HG02571 (cell line): Measurements from ENCODE around the gene SERPINB13.

Source experiments
- ATAC-seq: cut with Tn5 transposase; IDR thresholded peaks from one replicate; pipeline ENCODE4 v1.9.1; 2021; ENCODE audit warnings: mild to moderate bottlenecking, moderate library complexity; ENCODE audit not compliant: unreplicated experiment

The SERPINB13 gene, protein sequence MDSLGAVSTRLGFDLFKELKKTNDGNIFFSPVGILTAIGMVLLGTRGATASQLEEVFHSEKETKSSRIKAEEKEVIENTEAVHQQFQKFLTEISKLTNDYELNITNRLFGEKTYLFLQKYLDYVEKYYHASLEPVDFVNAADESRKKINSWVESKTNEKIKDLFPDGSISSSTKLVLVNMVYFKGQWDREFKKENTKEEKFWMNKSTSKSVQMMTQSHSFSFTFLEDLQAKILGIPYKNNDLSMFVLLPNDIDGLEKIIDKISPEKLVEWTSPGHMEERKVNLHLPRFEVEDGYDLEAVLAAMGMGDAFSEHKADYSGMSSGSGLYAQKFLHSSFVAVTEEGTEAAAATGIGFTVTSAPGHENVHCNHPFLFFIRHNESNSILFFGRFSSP

DNA sequence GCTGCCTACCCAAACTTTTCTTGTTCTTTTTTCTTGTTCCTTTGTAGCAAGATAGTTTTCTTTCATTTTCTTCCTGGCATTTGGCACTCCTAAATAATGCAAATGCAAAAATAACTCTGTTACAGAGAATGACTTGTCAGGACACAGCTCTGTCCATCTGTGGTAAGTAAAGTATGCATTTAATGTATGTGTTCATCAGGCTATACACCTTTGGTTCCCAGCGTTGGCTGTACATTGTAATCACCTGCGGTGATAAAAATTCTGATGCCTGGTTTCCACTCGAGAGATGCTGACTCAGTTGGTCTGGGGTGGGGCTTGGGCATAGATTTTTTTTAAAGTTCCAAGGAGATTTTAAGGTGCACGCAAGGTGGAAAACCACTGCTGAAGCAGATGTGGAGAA is at the start of gene SERPINB13:
TSS of gene SERPINB13 (plus strand) at position 378 of the 400 bp plus-strand sequence. CDS start 1,325 bp downstream, outside the sequence.
- ATAC-seq: no peak

DNA sequence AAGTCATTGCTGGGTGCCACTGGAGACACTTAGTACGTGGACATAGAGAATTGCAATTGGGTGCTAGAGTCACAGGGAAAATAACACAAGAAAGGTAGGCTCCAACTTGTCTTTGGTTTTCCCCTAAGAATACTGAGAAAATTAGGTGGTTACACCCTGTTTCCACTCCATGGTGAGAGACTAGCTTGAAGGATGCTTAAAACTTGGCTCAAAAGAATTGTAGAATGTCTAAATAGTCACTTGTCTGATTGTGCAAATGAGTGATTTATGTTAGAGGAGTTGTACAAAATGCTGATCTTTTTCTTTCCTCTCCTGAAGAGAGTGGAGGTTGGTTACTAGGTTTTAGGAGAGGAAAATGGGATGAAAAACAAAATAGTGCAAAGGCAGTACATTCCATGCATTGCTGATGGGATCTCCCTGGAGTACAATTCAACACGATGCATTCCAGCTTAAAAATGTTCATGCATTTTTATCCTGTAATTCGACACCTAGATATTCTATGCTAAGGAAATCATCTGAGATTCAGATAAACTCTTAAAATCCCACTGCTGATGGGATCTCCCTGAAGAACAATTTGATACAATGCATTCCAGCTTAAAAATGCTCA is 47.1 kb upstream of the SERPINB13 start:
- ATAC-seq: no peak

DNA sequence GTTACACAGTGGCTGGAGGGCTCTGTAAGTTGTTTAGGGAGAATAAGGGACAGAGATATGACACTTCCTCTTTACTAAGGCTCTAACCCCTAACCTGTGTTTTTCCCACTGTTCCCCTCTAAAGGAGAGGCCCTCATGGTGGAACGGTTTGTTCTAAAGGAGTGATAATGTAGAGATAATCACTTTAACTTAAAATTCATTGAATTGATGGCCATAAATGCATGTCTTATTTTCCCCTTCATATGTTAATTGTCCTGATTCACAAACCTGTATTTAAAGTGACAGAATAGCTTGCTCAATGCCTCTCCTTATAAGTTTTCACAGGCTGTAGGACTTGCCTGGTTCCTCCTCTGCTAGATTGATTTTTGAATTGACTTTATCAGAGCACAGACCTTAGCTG is 45.1 kb upstream of the SERPINB13 start, which contains the start of gene SERPINB12:
TSS of gene SERPINB12 (plus strand) at position 301 of the 400 bp plus-strand sequence. CDS start 13,791 bp downstream, outside the sequence.
- no peak for ATAC-seq

DNA sequence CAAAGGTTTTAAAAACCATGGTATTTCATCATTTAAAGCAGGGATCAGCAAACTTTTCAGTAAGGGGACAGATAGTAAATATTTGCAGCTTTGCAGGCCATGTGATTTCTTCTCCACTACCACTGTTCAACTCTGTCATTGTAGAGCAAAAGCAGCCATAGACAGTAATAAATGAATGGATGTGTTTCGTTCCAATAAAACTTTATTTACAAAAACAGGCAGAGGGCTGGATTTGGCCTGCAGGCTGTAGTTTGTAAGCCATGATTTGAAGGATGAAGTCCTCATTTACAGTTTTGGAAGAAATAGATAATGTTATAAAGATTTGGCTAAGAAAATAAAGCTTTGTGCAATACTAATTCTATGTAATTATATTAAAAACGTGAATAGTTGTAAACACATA is 43.1 kb upstream of the SERPINB13 start:
- ATAC-seq: no peak

DNA sequence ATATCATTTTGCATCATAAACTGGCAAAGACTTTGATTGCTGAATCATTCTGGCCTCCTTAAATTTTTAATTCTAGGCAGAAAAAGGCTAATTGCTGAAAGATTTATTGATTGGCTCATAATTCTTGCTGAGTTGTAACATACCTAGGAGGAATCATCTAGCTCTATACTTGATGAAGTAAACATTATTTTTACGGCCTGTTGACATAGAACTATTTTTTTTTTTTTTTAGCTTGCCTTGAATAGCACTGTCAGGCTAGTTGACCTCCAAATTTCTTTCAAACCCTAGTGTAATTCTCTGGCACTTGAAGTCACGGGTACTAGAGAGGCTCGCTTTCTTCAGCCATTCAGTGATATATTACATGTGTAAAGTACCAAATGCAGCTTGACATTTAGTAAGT is 42.1 kb upstream of the SERPINB13 start:
- no peak for ATAC-seq

DNA sequence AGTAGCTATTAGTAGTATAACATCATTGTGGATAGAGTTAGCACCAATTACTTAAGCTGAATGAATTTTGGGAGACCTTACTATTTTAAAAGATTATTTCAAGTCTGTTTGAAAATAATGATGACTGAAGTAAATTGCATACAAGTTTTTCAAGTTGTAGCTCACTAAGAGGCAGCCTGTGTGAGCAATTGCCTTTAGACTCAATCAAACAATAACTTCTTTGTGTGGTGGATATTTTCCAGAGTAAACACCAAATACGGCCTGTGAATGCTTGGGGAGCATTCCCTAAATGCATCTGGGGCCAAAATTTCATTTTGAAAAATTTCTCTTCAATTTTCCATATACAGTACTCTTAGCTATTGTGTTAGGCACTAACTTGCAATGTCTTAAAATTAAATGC is 37.1 kb upstream of the SERPINB13 start:
- no peak for ATAC-seq

DNA sequence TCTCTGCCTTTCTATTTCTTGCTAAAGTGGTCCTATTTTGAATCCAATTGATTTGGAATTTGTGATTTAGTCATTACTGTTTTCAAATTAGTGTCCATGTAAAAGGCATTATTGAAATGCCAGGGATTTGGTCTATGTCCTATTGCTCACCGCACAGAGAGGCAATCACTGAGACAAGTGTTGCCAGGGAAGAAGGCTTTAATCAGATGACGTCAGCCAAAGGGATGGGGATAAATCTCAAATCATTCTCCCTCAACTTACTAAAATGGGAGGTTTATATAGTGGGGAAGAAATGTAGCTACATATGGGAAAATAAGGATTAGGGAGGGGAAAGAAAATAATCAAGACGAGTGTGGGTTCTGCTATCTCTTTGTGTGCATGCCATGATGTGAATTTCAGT is 35.4 kb upstream of the SERPINB13 start:
- ATAC-seq: no peak

DNA sequence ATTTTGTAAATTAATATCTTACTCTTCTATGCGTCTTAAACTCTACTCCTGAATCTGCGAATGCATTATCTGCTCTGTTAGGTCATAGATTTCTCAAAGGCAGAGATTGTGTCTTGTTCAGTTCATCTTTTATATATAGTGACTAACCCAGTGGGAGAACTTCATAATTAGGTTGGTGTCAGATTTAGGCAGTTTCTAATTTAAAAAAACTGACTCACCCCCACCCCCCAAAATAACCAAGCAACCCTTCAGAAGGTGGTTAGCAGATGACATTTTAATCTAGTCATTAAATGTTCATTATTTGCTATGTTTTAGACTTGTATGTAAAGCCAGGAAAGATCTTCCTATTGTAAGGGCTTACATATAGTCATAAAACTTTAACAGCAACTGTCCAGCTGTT is 34.6 kb upstream of the SERPINB13 start:
- no peak for ATAC-seq

DNA sequence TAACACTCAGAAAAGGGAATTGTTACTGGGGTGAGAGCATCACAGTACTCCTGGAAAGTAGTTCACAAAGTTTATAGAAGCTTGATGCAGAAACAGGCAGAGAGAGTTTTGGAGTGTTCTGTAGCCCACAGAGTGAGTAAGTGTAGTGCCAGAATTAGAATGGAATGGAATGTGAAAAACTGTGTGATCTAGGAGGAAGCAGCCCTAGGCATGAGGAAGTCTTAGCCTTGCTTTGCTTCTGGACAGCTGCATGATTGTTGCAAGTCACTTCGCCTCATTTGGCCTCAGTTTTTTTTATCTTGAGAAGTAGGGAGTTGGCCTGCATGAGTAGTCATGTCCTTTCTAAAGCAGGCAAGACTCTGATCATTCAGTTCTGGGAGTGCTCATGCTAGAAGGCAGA is 34.1 kb upstream of the SERPINB13 start:
- ATAC-seq: no peak

DNA sequence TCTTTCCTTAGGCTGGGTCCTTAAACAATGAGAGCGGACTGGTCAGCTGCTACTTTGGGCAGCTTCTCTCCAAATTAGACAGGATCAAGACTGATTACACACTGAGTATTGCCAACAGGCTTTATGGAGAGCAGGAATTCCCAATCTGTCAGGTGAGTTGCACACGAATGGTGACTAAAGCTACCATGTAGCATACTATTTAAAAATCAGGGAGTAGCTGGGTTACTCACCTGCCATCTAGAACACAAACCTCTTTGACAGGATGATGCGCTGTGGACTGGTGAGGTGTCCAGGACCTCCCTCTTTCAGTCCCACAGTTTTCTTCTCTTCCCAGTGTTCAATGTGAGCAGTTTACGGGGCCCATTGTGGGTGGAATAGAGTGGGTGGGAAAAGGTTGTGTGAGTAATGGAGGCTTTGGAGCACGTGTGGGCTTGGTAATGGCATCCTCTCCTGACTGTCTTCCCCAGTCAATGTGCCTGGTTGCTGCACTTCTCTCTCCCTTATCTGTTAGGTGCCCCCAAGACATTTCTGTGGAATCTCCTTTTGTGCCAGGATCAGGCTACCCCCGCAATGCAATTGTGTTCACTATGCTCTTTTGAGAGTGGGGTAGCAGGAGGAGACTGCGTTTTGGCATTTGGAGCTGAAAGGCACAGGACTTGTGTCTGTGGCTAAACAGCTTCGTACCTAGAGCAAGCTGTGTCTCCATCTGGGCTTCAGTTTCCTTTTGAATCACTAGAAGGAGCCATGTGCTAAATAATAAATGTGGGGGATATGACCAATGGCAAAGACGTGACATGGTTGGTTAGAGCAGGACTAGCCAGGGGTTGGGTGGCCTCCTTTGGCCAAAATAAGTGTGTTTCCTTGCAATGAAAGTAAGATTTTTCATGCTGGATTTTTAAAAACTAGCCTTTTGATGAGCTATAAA is 27.3 kb upstream of the SERPINB13 start:
- no peak for ATAC-seq

DNA sequence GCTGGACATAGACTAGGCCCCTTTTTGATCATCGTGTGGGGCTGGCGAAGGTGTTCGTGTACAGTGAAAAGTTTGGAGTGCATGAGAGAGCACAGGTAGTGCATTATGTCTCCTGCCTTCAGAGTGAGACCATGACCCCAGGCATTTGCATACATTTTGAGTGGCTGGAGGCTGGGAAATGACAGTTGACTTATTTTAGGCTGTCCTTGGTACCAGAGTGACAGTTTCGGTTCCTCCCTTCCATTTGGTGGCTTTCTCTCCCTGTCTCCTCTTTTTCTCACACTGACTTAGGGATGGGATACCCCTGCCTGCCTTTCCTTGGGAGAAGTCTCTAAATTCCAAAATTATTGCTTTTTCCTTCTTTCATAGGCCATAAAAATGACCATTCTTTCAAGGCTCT is 24.9 kb upstream of the SERPINB13 start:
- ATAC-seq: peak; percentile 73

DNA sequence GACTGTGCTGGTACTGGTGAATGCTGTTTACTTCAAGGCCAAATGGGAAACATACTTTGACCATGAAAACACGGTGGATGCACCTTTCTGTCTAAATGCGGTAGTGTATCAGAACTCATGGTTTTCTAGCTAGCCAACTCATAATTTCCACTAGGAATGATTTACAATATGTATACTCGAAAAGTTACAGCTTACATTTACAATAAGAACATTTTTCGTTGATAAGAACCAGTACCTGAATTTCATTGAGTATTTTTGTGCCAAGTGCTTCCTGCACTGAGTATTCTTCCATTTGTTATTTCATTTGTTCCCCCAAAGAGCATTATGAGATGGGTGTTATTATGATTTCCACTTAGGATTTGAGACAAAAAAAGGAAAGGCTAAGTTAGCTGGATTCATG is 23.1 kb upstream of the SERPINB13 start:
- ATAC-seq: no peak

DNA sequence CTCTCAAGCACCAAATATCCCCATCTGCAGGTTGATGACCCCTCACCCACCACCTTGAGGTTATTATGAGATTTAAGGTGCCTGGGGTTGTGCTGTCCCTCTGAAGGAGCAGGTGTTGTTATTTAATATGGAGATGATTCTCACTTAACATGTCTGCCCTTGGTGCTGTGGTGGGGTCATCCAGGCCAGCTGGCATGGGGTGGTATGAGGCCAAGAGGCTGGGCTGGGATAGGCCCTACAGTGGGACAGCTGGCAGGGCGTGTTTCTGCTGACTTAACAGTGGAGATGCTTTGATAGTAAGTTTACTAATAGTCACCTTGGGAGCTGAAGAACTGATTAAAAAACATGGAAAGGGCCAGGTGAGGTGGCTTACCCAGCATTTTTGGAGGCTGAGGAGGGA is 22.6 kb upstream of the SERPINB13 start:
- no peak for ATAC-seq

DNA sequence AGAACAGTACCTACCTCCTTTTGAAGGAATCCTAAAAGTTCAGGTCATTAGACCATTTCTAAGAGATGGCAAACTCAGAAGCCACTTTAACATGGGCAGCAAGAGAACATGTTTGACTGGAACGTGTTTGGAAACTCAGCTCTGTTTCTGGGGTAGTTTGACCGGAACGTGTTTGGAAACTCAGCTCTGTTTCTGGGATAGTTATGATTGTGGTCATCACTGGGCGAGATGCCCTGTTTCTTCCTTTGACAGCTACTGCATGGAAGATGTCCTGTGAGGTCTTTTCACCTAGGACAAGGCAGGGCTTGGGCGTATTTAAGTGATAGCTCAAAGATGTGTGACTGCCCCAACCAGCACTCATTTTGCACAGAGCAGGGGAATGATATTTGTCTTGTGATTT is 19.9 kb upstream of the SERPINB13 start:
- ATAC-seq: no peak

DNA sequence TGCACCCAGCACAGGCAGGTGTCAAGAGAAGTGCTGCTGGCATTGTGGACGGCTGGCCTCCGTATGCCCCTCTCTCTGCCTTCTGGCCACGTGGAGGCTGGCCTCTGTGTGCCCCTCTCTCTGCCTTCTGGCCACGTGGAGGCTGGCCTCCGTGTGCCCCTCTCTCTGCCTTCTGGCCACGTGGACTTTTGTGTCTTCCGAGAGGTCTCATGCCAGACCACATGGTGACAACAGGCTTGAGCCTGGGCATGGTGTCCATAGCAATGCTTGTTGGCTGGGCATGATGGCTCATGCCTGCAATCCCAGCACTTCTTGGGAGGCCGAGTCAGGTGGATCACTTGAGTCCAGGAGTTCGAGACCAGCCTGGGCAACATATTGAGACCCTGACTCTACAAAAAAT is 19.3 kb upstream of the SERPINB13 start:
- ATAC-seq: no peak

DNA sequence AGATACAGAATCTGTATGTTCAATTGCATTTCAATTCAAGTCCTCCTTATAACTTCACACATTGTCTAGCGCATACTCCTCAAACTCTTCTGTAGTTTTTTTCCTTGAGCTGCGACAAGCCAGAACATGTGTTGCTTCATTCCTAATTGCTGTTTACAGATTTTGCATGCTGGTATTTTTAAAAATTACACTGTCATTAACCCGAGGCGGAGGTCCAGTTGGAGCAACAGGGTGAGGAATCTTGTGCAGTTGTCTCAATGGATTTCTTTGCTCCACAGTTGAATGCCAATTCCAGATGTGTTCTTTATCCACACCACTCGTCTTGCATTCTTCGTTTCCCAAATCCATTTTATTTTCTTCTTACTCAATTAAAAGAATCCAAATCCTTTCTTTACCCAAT is 16.4 kb upstream of the SERPINB13 start:
- no peak for ATAC-seq

DNA sequence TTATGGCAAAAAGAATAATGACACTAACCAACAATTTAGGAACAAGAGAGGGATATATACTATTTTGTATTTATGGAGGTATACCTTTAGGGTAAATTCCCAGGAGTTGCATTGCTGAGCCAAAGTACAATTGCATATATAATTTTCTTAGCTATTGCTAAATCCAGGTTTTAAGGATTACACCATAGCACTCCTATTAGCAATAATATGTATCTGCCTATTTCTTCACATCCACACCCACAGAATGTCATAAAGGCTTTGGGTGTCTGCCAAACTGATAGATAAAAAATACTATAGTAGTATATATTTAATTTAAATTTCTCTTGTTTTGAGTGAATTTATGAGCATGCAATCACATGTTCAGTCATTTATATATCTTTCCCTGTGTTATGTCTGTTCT is 11.5 kb upstream of the SERPINB13 start:
- no peak for ATAC-seq

DNA sequence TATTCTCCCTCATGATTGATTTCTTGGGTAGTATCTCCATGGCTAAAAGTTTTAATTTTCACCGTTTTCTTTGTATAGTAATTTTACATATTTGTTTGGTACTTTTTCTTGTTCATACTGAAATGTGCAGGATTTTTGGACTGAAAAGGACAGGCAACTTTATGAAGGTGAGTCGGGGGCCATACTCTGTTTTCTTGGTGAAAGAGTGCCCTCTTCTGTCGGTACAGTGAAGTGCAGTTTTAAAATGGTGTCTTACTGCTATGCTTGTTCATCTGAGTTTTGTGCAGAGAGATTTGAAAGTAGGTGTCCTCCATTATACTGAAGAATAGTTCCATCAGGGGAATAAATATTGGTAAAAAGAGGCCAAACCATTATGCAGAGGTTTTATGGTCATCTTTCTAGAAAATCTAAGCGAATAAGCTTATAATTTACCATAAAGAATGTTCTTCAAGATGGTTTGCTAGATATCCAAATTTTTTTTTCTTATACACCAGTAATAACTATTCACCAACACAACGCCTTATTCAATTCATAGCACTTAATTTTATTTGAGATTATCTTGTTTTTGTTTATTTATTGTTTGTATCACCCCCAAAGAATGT is 8.7 kb upstream of the SERPINB13 start:
- peak; percentile 61 for ATAC-seq

DNA sequence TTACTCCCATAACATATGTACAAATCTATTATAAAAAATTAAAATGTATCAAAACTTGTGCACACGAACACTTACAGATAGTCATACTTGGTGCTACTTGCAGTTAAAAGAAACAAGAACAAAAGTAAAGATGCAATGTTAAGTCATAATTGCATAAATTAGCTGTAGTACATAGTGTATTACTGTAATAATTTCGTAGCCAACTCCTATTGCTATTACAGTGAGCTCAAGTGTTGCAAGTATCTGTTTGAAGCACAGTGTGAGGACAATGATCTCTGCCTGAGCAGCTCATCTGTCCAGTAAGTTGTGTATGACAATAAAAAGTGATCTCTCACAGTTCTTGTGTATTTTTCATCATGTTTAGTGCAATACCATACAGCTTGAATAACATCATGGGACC is 7.5 kb upstream of the SERPINB13 start:
- no peak for ATAC-seq

DNA sequence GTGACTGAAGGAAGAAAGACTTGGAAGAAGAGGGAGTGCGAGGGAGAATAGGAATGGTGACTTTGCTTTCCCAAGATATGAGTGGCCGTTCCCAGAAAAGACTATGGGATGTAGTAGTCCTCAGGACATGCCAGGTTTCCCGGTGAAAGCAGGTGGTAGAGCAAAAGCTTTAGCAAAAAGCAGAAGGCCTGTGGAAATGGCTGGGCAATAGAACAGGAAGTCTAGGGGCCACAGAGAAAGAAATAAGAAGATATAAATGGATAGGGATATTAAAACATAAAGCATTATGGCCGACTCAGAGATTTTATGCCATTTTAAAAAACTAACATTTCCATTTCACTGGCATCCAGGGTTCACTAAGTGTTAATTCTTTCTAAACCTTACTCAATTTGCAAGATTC is 1.2 kb upstream of the SERPINB13 start:
- no peak for ATAC-seq

DNA sequence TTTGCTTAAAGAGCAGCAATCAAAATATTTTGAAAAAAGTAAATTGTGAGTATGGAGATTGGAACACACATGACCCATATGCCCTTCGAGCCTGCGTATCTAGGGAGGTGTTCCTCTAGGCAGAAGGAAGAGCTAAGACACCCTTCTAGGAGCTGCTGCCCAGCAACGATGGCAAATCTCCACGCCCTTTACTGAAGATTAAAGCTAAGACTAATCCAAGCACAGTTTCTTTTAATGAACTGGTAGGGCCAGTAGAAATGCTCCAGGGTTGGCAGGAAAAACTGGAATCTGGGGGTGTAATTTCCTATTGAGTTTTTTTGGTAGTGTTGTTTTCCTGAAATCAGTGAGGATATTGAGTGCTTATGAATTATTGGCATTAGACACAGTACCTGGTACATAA is 712 bp upstream of the SERPINB13 start:
- no peak for ATAC-seq
